ENCODE data around the gene RNF212B.

- TF ChIP-seq CTCF (IDR thresholded peaks at IDR 0.05; ENCODE audit: poor library complexity, severe bottlenecking): no peak
- no peak for TF ChIP-seq EZH2 (IDR thresholded peaks at IDR 0.05; ENCODE audit: borderline replicate concordance, insufficient read depth, low read length, poor library complexity, severe bottlenecking)
- TF ChIP-seq POLR2AphosphoS5 (IDR thresholded peaks at IDR 0.05): no peak
Observed at GRCh38 chr14:23243066-23243465, 5.3 kb downstream of the RNF212B start.
